ENCODE measurements around the gene KNSTRN. TPM values are rescaled to one million over a fixed set of nuclear protein-coding genes. Genes with fewer than 3 reads are reported as not detected.

Gene KNSTRN
- 115 and 121 TPM in 2 replicates for total RNA-seq (2021)
- percentile 91 among the genes with signal in this experiment for Bru-seq, nascent RNA
- BruChase-seq, experiment 1, labeled RNA remaining after a 2-hour chase, result percentile 93 among the genes with signal in this experiment
- BruChase-seq, experiment 2, labeled RNA remaining after a 6-hour chase, result percentile 94 among the genes with signal in this experiment
- long read RNA-seq, transcript KNSTRN-209 (10 exons, 903 nt), result minor isoform, 7 of 169 reads
- long read RNA-seq, transcript KNSTRN-201 (9 exons, 1,714 nt), result major isoform, 137 of 169 reads
- long read RNA-seq, partial matches to known transcripts, result 7 of 169 reads
- long read RNA-seq, other reads (novel, unspliced or antisense), result 10 of 169 reads

- no peaks in the 10 kb centered on the region for H3K9me3 ChIP-seq (ENCODE audit: low read depth, low read length, poor library complexity, severe bottlenecking)
- H3K4me1 ChIP-seq (ENCODE audit: insufficient read depth, low read length, poor library complexity, severe bottlenecking), result peaks cover 12% of the 10 kb centered on the region
- intact Hi-C loops (cut with micrococcal nuclease; ENCODE audit: unreplicated experiment), result no loop called here
- TF ChIP-seq CTCF (conservative IDR thresholded peaks at IDR 0.05; ENCODE audit: low read depth, low read length), result no peak
- no peak for TF ChIP-seq EZH2 (IDR thresholded peaks at IDR 0.05; ENCODE audit: borderline replicate concordance, low read depth, low read length, poor library complexity, severe bottlenecking)
- POLR2A ChIA-PET (ENCODE audit: low non-redundant PET), result interaction anchor here (0.6 kb wide), 1 partner anchor 199 kb away, joined by 3 read pairs; no protein-coding TSS in a partner anchor
- peak within 1 kb of the TSS; percentile 81 for H3K27ac ChIP-seq (ENCODE audit: low read depth, low read length, poor library complexity, severe bottlenecking)
- CTCF ChIA-PET, result interaction anchor here (0.6 kb wide), 1 partner anchor 9 kb away, joined by 5 read pairs; no protein-coding TSS in a partner anchor
- DNase-seq (ENCODE audit: low spot score), result peak; percentile 97
- peaks cover 35% of the 10 kb centered on the region for H3K36me3 ChIP-seq (ENCODE audit: insufficient read depth, low read length, poor library complexity, severe bottlenecking)
- no peaks in the 10 kb centered on the region for H3K27me3 ChIP-seq (replicated peaks; ENCODE audit: insufficient read depth, low read depth, low read length, poor library complexity)
- BruUV-seq (replicated peaks), result TSS peak; percentile 67
- H3K4me3 ChIP-seq (ENCODE audit: low read depth, low read length, poor library complexity, severe bottlenecking), result peak within 1 kb of the TSS; percentile 89
Observed at GRCh38 chr15:40382580-40383456, at the start of gene KNSTRN. Gene KNSTRN (plus strand): TSS chr15:40382721. CDS start chr15:40382836, 115 bp downstream.

- Histone ChIP-seq H3K36me3 (ENCODE audit: insufficient read depth, low read length, poor library complexity, severe bottlenecking) (no peaks in the 10 kb centered on the region), H3K27ac (ENCODE audit: low read depth, low read length, poor library complexity, severe bottlenecking) (peak overlapping the region; percentile 78), H3K4me3 (ENCODE audit: low read depth, low read length, poor library complexity, severe bottlenecking) (no peak overlapping the region), H3K27me3 (replicated peaks; ENCODE audit: insufficient read depth, low read depth, low read length, poor library complexity) (no peaks in the 10 kb centered on the region), H3K9me3 (ENCODE audit: low read depth, low read length, poor library complexity, severe bottlenecking) (no peaks in the 10 kb centered on the region), H3K4me1 (ENCODE audit: insufficient read depth, low read length, poor library complexity, severe bottlenecking) (peaks cover 53% of the 10 kb centered on the region)
- intact Hi-C loops (cut with micrococcal nuclease; ENCODE audit: unreplicated experiment), result no loop called here
- TF ChIP-seq EZH2 (IDR thresholded peaks at IDR 0.05; ENCODE audit: borderline replicate concordance, low read depth, low read length, poor library complexity, severe bottlenecking), result no peak
- no peak for TF ChIP-seq CTCF (conservative IDR thresholded peaks at IDR 0.05; ENCODE audit: low read depth, low read length)
- ChIA-PET POLR2A (ENCODE audit: low non-redundant PET) (no interaction called here), CTCF (interaction anchor here (0.9 to 2.2 kb wide), 2 partner anchors 9 to 10 kb away, joined by 5 to 6 read pairs; no protein-coding TSS in a partner anchor)
- BruUV-seq (replicated peaks), result no TSS peak
- DNase-seq (ENCODE audit: low spot score), result peak; percentile 93
Observed at GRCh38 chr15:40333922-40334492, 48.5 kb upstream of the KNSTRN start.

GRCh38 chr15:40334541-40334940 lies 48.0 kb upstream of the KNSTRN start:
- H3K9me3 ChIP-seq (ENCODE audit: low read depth, low read length, poor library complexity, severe bottlenecking), result no peaks in the 10 kb centered on the region
- ChIA-PET CTCF (interaction anchor here (0.9 to 2.2 kb wide), 3 partner anchors 9 to 12 kb away, joined by 3 to 6 read pairs (median 5); no protein-coding TSS in a partner anchor), POLR2A (ENCODE audit: low non-redundant PET) (no interaction called here)
- no peak for DNase-seq (ENCODE audit: low spot score)
- no peaks in the 10 kb centered on the region for H3K27me3 ChIP-seq (replicated peaks; ENCODE audit: insufficient read depth, low read depth, low read length, poor library complexity)
- intact Hi-C loops (cut with micrococcal nuclease; ENCODE audit: unreplicated experiment), result no loop called here
- no TSS peak for BruUV-seq (replicated peaks)
- peaks cover 58% of the 10 kb centered on the region for H3K4me1 ChIP-seq (ENCODE audit: insufficient read depth, low read length, poor library complexity, severe bottlenecking)
- H3K27ac ChIP-seq (ENCODE audit: low read depth, low read length, poor library complexity, severe bottlenecking), result peak overlapping the region; percentile 78
- no peaks in the 10 kb centered on the region for H3K36me3 ChIP-seq (ENCODE audit: insufficient read depth, low read length, poor library complexity, severe bottlenecking)
- no peak for TF ChIP-seq EZH2 (IDR thresholded peaks at IDR 0.05; ENCODE audit: borderline replicate concordance, low read depth, low read length, poor library complexity, severe bottlenecking)
- H3K4me3 ChIP-seq (ENCODE audit: low read depth, low read length, poor library complexity, severe bottlenecking), result no peak overlapping the region
